ENCODE measurements around the gene ST13.
"Not testable (repeated sequence)": the region's sequence is repeated elsewhere in the genome, so short reads cannot be mapped to it uniquely, and the experiment has no call there.

Gene ST13

GRCh38 chr22:40853333-40853732 lies 3.1 kb downstream of the ST13 start:
- no peak for DNase-seq (ENCODE audit: low read depth)
- no peak for TF ChIP-seq CTCF (IDR thresholded peaks at IDR 0.05; ENCODE audit: control insufficient read depth, insufficient read depth, low read depth, low read length, missing control alignments)
- no peak overlapping the region for H3K4me3 ChIP-seq (ENCODE audit: control insufficient read depth, low read depth, low read length)

GRCh38 chr22:40845816-40846215 lies 10.6 kb downstream of the ST13 start:
- not testable (repeated sequence) for DNase-seq (ENCODE audit: low read depth); H3K4me3 ChIP-seq (ENCODE audit: control insufficient read depth, low read depth, low read length)

GRCh38 chr22:40844951-40845350 lies 11.5 kb downstream of the ST13 start:
- H3K4me3 ChIP-seq (ENCODE audit: control insufficient read depth, low read depth, low read length) = no peak overlapping the region
- no peak for DNase-seq (ENCODE audit: low read depth)
- no peak for TF ChIP-seq CTCF (IDR thresholded peaks at IDR 0.05; ENCODE audit: control insufficient read depth, insufficient read depth, low read depth, low read length, missing control alignments)

GRCh38 chr22:40838486-40838885 lies 18.0 kb downstream of the ST13 start:
- TF ChIP-seq CTCF (IDR thresholded peaks at IDR 0.05; ENCODE audit: control insufficient read depth, insufficient read depth, low read depth, low read length, missing control alignments) = no peak
- H3K4me3 ChIP-seq (ENCODE audit: control insufficient read depth, low read depth, low read length) = no peak overlapping the region
- no peak for DNase-seq (ENCODE audit: low read depth)

GRCh38 chr22:40834619-40835018 lies 21.8 kb downstream of the ST13 start:
- TF ChIP-seq CTCF (IDR thresholded peaks at IDR 0.05; ENCODE audit: control insufficient read depth, insufficient read depth, low read depth, low read length, missing control alignments) = no peak
- no peak overlapping the region for H3K4me3 ChIP-seq (ENCODE audit: control insufficient read depth, low read depth, low read length)
- no peak for DNase-seq (ENCODE audit: low read depth)

GRCh38 chr22:40829131-40829530 lies 27.3 kb downstream of the ST13 start:
- no peak for DNase-seq (ENCODE audit: low read depth)
- H3K4me3 ChIP-seq (ENCODE audit: control insufficient read depth, low read depth, low read length) = no peak overlapping the region
- TF ChIP-seq CTCF (IDR thresholded peaks at IDR 0.05; ENCODE audit: control insufficient read depth, insufficient read depth, low read depth, low read length, missing control alignments) = no peak

- TF ChIP-seq CTCF (IDR thresholded peaks at IDR 0.05; ENCODE audit: control insufficient read depth, insufficient read depth, low read depth, low read length, missing control alignments) = no peak
- DNase-seq (ENCODE audit: low read depth) = no peak
- H3K4me3 ChIP-seq (ENCODE audit: control insufficient read depth, low read depth, low read length) = no peak overlapping the region
Measured at GRCh38 chr22:40826984-40827741, 29.3 kb downstream of the ST13 start.

GRCh38 chr22:40826292-40826691 lies 30.1 kb downstream of the ST13 start:
- DNase-seq (ENCODE audit: low read depth); H3K4me3 ChIP-seq (ENCODE audit: control insufficient read depth, low read depth, low read length): not testable (repeated sequence)

Data from AG09309 (cell line).